ENCODE data around the gene ZEB1. TPM values are rescaled to one million over a fixed set of nuclear protein-coding genes. Genes with fewer than 3 reads are reported as not detected.

ZEB1 gene
- polyA plus RNA-seq, 1 experiment, result 154 TPM

DNA sequence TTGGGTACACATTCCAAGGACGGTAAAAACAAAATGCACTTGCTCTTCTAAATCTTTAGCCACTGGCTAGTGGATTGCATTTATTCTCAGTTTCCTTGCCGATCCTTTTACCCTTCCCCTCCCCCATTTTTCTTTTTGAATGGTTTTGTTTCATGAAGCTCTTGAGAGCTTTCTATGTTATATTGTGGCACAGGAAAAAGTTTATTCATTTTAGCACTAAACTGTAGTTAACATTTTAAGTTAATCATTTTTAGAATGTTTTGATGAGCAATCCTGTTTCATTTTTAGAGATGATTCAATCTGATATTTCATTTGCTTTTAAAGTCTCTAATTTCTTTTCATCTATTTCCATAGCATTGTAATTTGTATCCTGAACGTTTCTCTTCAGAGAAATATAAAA lies 24.0 kb downstream of the ZEB1 start:
- POLR2A ChIA-PET, result no interaction called here
- Histone ChIP-seq H3K27ac (ENCODE audit: low read depth, low read length) (no peak overlapping the region), H3K4me3 (ENCODE audit: low read depth, low read length) (no peak overlapping the region), H3K27me3 (ENCODE audit: control insufficient read depth, insufficient read depth, low read length) (no peaks in the 10 kb centered on the region), H3K9me3 (ENCODE audit: control insufficient read depth, insufficient read depth, low read length) (no peaks in the 10 kb centered on the region)
- DNase-seq (ENCODE audit: low read depth, low spot score), result no peak
- TF ChIP-seq, protein P1, sequence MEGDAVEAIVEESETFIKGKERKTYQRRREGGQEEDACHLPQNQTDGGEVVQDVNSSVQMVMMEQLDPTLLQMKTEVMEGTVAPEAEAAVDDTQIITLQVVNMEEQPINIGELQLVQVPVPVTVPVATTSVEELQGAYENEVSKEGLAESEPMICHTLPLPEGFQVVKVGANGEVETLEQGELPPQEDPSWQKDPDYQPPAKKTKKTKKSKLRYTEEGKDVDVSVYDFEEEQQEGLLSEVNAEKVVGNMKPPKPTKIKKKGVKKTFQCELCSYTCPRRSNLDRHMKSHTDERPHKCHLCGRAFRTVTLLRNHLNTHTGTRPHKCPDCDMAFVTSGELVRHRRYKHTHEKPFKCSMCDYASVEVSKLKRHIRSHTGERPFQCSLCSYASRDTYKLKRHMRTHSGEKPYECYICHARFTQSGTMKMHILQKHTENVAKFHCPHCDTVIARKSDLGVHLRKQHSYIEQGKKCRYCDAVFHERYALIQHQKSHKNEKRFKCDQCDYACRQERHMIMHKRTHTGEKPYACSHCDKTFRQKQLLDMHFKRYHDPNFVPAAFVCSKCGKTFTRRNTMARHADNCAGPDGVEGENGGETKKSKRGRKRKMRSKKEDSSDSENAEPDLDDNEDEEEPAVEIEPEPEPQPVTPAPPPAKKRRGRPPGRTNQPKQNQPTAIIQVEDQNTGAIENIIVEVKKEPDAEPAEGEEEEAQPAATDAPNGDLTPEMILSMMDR (IDR thresholded peaks at IDR 0.05; ENCODE audit: low read depth, low read length), result no peak
- CTCF ChIA-PET, result no interaction called here

GRCh38 chr10:31343551-31343950 lies 24.5 kb downstream of the ZEB1 start:
- no peak for DNase-seq (ENCODE audit: low read depth, low spot score)
- TF ChIP-seq, protein P1 (IDR thresholded peaks at IDR 0.05; ENCODE audit: low read depth, low read length), result no peak
- POLR2A ChIA-PET, result no interaction called here
- CTCF ChIA-PET, result no interaction called here
- no peaks in the 10 kb centered on the region for H3K27me3 ChIP-seq (ENCODE audit: control insufficient read depth, insufficient read depth, low read length)
- no peak overlapping the region for H3K4me3 ChIP-seq (ENCODE audit: low read depth, low read length)
- H3K9me3 ChIP-seq (ENCODE audit: control insufficient read depth, insufficient read depth, low read length), result no peaks in the 10 kb centered on the region
- no peak overlapping the region for H3K27ac ChIP-seq (ENCODE audit: low read depth, low read length)

- no peaks in the 10 kb centered on the region for H3K27me3 ChIP-seq (ENCODE audit: control insufficient read depth, insufficient read depth, low read length)
- H3K4me3 ChIP-seq (ENCODE audit: low read depth, low read length), result no peak overlapping the region
- H3K27ac ChIP-seq (ENCODE audit: low read depth, low read length), result no peak overlapping the region
- ChIA-PET POLR2A (no interaction called here), CTCF (interaction anchor here (0.7 kb wide), 1 partner anchor 562 kb away, joined by 4 read pairs; no protein-coding TSS in a partner anchor)
- TF ChIP-seq, protein P1 (IDR thresholded peaks at IDR 0.05; ENCODE audit: low read depth, low read length), result no peak
- no peak for DNase-seq (ENCODE audit: low read depth, low spot score)
- no peaks in the 10 kb centered on the region for H3K9me3 ChIP-seq (ENCODE audit: control insufficient read depth, insufficient read depth, low read length)
Measured at GRCh38 chr10:31345886-31346285, 26.9 kb downstream of the ZEB1 start.

DNA sequence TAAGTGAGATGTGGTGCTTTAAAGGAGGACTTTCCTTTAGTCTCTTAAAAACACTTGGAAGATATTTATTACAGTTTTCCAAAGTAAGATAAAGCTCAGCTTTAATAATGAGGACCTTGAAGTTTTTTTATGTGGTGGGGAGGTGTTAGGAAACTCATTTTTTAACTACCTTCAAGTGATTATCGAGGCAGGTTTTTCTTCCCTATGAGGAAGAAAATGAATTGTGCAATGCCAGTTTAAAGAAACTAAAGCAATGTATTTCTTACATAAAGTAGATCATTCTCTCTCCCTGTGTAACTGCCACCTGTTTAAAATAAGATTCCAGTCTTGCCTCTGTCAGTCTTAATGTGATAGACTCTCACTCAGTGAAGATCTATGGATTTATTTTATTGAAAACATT lies 27.9 kb downstream of the ZEB1 start:
- Histone ChIP-seq H3K9me3 (ENCODE audit: control insufficient read depth, insufficient read depth, low read length) (no peaks in the 10 kb centered on the region), H3K27ac (ENCODE audit: low read depth, low read length) (no peak overlapping the region), H3K27me3 (ENCODE audit: control insufficient read depth, insufficient read depth, low read length) (no peaks in the 10 kb centered on the region), H3K4me3 (ENCODE audit: low read depth, low read length) (no peak overlapping the region)
- POLR2A ChIA-PET, result no interaction called here
- no peak for DNase-seq (ENCODE audit: low read depth, low spot score)
- CTCF ChIA-PET, result no interaction called here
- TF ChIP-seq, protein P1 (IDR thresholded peaks at IDR 0.05; ENCODE audit: low read depth, low read length), result no peak

GRCh38 chr10:31347705-31348104 lies 28.7 kb downstream of the ZEB1 start:
- TF ChIP-seq, protein P1 (IDR thresholded peaks at IDR 0.05; ENCODE audit: low read depth, low read length), result no peak
- POLR2A ChIA-PET, result no interaction called here
- DNase-seq (ENCODE audit: low read depth, low spot score), result no peak

More at GRCh38 chr10:31347705-31348104, 28.7 kb downstream of the ZEB1 start:
- no peaks in the 10 kb centered on the region for H3K9me3 ChIP-seq (ENCODE audit: control insufficient read depth, insufficient read depth, low read length)
- CTCF ChIA-PET, result no interaction called here
- H3K27ac ChIP-seq (ENCODE audit: low read depth, low read length), result no peak overlapping the region
- H3K27me3 ChIP-seq (ENCODE audit: control insufficient read depth, insufficient read depth, low read length), result no peaks in the 10 kb centered on the region
- no peak overlapping the region for H3K4me3 ChIP-seq (ENCODE audit: low read depth, low read length)
